BLaER1 (cell line): Measurements from ENCODE around the gene SORT1.
A peak's percentile ranks its signal among the peaks of the same experiment; 100 is the strongest.
"Not testable (repeated sequence)": the region's sequence is repeated elsewhere in the genome, so short reads cannot be mapped to it uniquely, and the experiment has no call there.

ENCODE experiments used
- H3K27ac ChIP-seq: shearing (Covaris generic); formaldehyde crosslinking; 2 replicates; pipeline ENCODE4 v1.8.1; 2022
- H3K27me3 ChIP-seq: shearing (Covaris generic); formaldehyde crosslinking; 2 replicates; pipeline ENCODE4 v1.8.1; 2022
- H3K36me3 ChIP-seq: shearing (Covaris generic); formaldehyde crosslinking; 2 replicates; pipeline ENCODE4 v1.8.1; 2022
- H3K4me1 ChIP-seq: shearing (Covaris generic); formaldehyde crosslinking; 2 replicates; pipeline ENCODE4 v1.8.1; 2022
- H3K4me2 ChIP-seq: shearing (Covaris generic); formaldehyde crosslinking; 2 replicates; pipeline ENCODE4 v1.8.1; 2022
- H3K4me3 ChIP-seq: shearing (Covaris generic); formaldehyde crosslinking; 2 replicates; pipeline ENCODE4 v1.8.1; 2022
- H3K9ac ChIP-seq: shearing (Covaris generic); formaldehyde crosslinking; 2 replicates; pipeline ENCODE4 v1.8.1; 2022
- H3K9me3 ChIP-seq: shearing (Covaris generic); formaldehyde crosslinking; 2 replicates; pipeline ENCODE4 v1.8.1; 2022
- H4K20me1 ChIP-seq: shearing (Covaris generic); formaldehyde crosslinking; 2 replicates; pipeline ENCODE4 v1.8.1; 2022
- Cebpa-rat ChIP-seq: shearing (Covaris generic); IDR thresholded peaks from 2 replicates; pipeline ENCODE4 v1.8.1; 2022

Gene SORT1

GRCh38 chr1:109397581-109398342 lies at the start of gene SORT1:
Gene SORT1 (minus strand): TSS chr1:109397918. CDS start chr1:109397892, 26 bp downstream.
- H3K9me3 ChIP-seq: no peaks in the 10 kb centered on the region

GRCh38 chr1:109445949-109446695 lies 48.4 kb upstream of the SORT1 start:
- not testable (repeated sequence) for H3K4me1 ChIP-seq, H3K27ac ChIP-seq, H3K27me3 ChIP-seq, H3K9ac ChIP-seq, H3K36me3 ChIP-seq, H3K4me3 ChIP-seq, H3K9me3 ChIP-seq, H4K20me1 ChIP-seq, H3K4me2 ChIP-seq

More at GRCh38 chr1:109397581-109398342, at the start of gene SORT1:
- peak within 1 kb of the TSS; percentile 47; the same call in 1 of the 2 replicates for H3K27ac ChIP-seq
- peak within 1 kb of the TSS; percentile 82 for H3K4me3 ChIP-seq
- H3K27me3 ChIP-seq: peaks cover 30% of the 10 kb centered on the region
- H3K36me3 ChIP-seq: peaks cover 24% of the 10 kb centered on the region
- peaks cover 29% of the 10 kb centered on the region for H3K4me1 ChIP-seq
- TF ChIP-seq Cebpa-rat: no peak
- H3K9ac ChIP-seq: peak within 1 kb of the TSS; percentile 71
- peak within 1 kb of the TSS; percentile 95 for H3K4me2 ChIP-seq
- H4K20me1 ChIP-seq: 0 out of 2 replicates have a peak, but pooled peaks cover 14% of the 10 kb centered on the region

GRCh38 chr1:109444346-109444745 lies 46.6 kb upstream of the SORT1 start:
- Histone ChIP-seq H3K4me1 (no peaks in the 10 kb centered on the region), H3K36me3 (no peaks in the 10 kb centered on the region), H4K20me1 (no peaks in the 10 kb centered on the region), H3K27me3 (no peaks in the 10 kb centered on the region), H3K4me3 (no peak overlapping the region), H3K9ac (no peak overlapping the region), H3K4me2 (no peak overlapping the region), H3K9me3 (no peaks in the 10 kb centered on the region), H3K27ac (no peak overlapping the region)
- TF ChIP-seq Cebpa-rat: no peak

GRCh38 chr1:109443476-109443875 lies 45.8 kb upstream of the SORT1 start:
- Histone ChIP-seq H3K4me2 (no peak overlapping the region), H4K20me1 (no peaks in the 10 kb centered on the region), H3K27ac (no peak overlapping the region), H3K4me1 (no peaks in the 10 kb centered on the region), H3K9me3 (no peaks in the 10 kb centered on the region), H3K4me3 (no peak overlapping the region), H3K27me3 (no peaks in the 10 kb centered on the region), H3K9ac (no peak overlapping the region), H3K36me3 (no peaks in the 10 kb centered on the region)
- TF ChIP-seq Cebpa-rat: no peak

GRCh38 chr1:109441069-109441468 lies 43.4 kb upstream of the SORT1 start:
- H3K9ac ChIP-seq: no peak overlapping the region
- H3K4me2 ChIP-seq: no peak overlapping the region
- no peaks in the 10 kb centered on the region for H3K36me3 ChIP-seq
- no peaks in the 10 kb centered on the region for H3K9me3 ChIP-seq
- H3K4me1 ChIP-seq: no peaks in the 10 kb centered on the region
- TF ChIP-seq Cebpa-rat: no peak
- H3K4me3 ChIP-seq: no peak overlapping the region
- H4K20me1 ChIP-seq: no peaks in the 10 kb centered on the region
- no peaks in the 10 kb centered on the region for H3K27me3 ChIP-seq
- no peak overlapping the region for H3K27ac ChIP-seq

- Histone ChIP-seq H3K36me3 (no peaks in the 10 kb centered on the region), H3K27me3 (no peaks in the 10 kb centered on the region), H4K20me1 (no peaks in the 10 kb centered on the region), H3K4me3 (no peak overlapping the region), H3K27ac (no peak overlapping the region), H3K9me3 (peaks cover 17% of the 10 kb centered on the region), H3K4me1 (no peaks in the 10 kb centered on the region), H3K4me2 (no peak overlapping the region), H3K9ac (no peak overlapping the region)
- TF ChIP-seq Cebpa-rat: no peak
Measured at GRCh38 chr1:109438798-109439297, 41.1 kb upstream of the SORT1 start.

- Histone ChIP-seq H3K9ac (no peak overlapping the region), H3K36me3 (no peaks in the 10 kb centered on the region), H3K4me1 (no peaks in the 10 kb centered on the region), H3K27me3 (no peaks in the 10 kb centered on the region), H3K27ac (no peak overlapping the region), H3K4me3 (no peak overlapping the region), H4K20me1 (no peaks in the 10 kb centered on the region), H3K4me2 (no peak overlapping the region), H3K9me3 (peaks cover 26% of the 10 kb centered on the region)
- no peak for TF ChIP-seq Cebpa-rat
Measured at GRCh38 chr1:109434484-109434883, 36.8 kb upstream of the SORT1 start.

- H3K36me3 ChIP-seq: no peaks in the 10 kb centered on the region
- no peaks in the 10 kb centered on the region for H3K4me1 ChIP-seq
- H3K9ac ChIP-seq: no peak overlapping the region
- H3K4me3 ChIP-seq: no peak overlapping the region
- H4K20me1 ChIP-seq: no peaks in the 10 kb centered on the region
- no peak for TF ChIP-seq Cebpa-rat
- no peaks in the 10 kb centered on the region for H3K27me3 ChIP-seq
- no peak overlapping the region for H3K27ac ChIP-seq
- H3K4me2 ChIP-seq: no peak overlapping the region
- peaks cover 26% of the 10 kb centered on the region for H3K9me3 ChIP-seq
Measured at GRCh38 chr1:109433322-109433721, 35.6 kb upstream of the SORT1 start.

- Histone ChIP-seq H3K9ac (no peak overlapping the region), H3K4me2 (no peak overlapping the region), H3K27me3 (no peaks in the 10 kb centered on the region), H3K9me3 (peaks cover 26% of the 10 kb centered on the region), H3K4me3 (no peak overlapping the region), H3K36me3 (no peaks in the 10 kb centered on the region), H3K4me1 (peaks cover 4% of the 10 kb centered on the region), H3K27ac (no peak overlapping the region), H4K20me1 (no peaks in the 10 kb centered on the region)
- no peak for TF ChIP-seq Cebpa-rat
Measured at GRCh38 chr1:109432336-109432735, 34.6 kb upstream of the SORT1 start.

GRCh38 chr1:109427171-109427467 lies 29.4 kb upstream of the SORT1 start:
- Histone ChIP-seq H3K27me3 (no peaks in the 10 kb centered on the region), H3K9ac (peak overlapping the region; percentile 78), H4K20me1 (peaks cover 33% of the 10 kb centered on the region), H3K9me3 (no peaks in the 10 kb centered on the region), H3K4me3 (peak overlapping the region; percentile 89), H3K27ac (peak overlapping the region; percentile 62), H3K4me1 (peaks cover 33% of the 10 kb centered on the region), H3K36me3 (peaks cover 7% of the 10 kb centered on the region), H3K4me2 (peak overlapping the region; percentile 93)
- no peak for TF ChIP-seq Cebpa-rat
